ENCODE data around the gene C15orf39.
"Not testable (repeated sequence)": the region's sequence is repeated elsewhere in the genome, so short reads cannot be mapped to it uniquely, and the experiment has no call there.

Gene C15orf39

DNA sequence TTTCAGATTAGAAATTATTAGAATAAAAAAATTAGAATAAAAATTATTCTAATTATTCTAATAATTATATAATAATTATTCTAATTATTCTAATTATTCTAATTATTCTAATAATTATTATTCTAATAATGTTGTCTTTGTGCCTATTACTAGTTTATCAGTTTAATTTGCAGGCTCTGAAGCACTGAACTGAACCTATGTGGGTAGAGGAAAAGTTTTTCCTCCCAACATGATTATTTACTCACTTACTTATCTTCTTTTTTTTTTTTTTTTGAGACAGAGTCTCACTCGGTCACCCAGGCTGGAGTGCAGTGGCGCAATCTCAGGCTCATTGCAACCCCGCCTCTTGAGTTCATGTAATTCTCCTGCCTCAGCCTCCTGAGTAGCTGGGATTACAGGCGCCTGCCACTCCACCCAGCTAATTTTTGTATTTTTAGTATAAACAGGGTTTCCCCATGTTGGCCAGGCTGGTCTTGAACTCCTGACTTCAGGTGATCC lies 39.7 kb upstream of the C15orf39 start:
- no peaks in the 10 kb centered on the region for H3K9me2 ChIP-seq (replicated peaks; ENCODE audit: insufficient read depth, low read length)

DNA sequence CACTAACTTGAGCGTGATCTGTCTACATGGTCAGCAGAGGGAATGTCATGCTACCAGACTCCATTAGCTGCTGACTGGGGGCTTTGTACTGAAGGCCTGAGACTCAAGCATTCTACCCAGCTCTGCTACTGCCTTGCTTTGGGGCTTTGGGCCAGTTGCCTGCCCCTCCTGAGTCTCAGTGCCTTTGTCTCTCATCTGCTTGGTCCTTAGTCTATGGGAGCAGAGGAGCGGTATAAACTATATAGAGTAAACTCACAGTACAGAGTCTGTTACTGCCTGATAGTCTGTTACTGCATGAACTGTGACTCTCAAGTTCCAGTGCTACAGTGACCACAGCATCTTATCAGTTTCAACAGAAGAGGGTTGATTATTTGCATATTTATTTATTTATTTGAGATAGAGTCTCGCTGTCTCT lies 38.5 kb upstream of the C15orf39 start:
- Histone ChIP-seq H3K9me2 (replicated peaks; ENCODE audit: insufficient read depth, low read length) (no peaks in the 10 kb centered on the region), H3K4me3 (ENCODE audit: insufficient read depth, low read length, poor library complexity, severe bottlenecking) (no peak overlapping the region), H3K9me3 (ENCODE audit: insufficient read depth, low read length) (no peaks in the 10 kb centered on the region), H4K20me1 (ENCODE audit: low read depth, low read length) (no peaks in the 10 kb centered on the region), H3K27ac (ENCODE audit: low read depth, low read length) (no peak overlapping the region), H3K9ac (ENCODE audit: low read length) (no peak overlapping the region), H3K79me2 (ENCODE audit: insufficient read depth, low read length) (no peaks in the 10 kb centered on the region), H3K4me2 (ENCODE audit: low read depth, low read length, poor library complexity, severe bottlenecking) (no peak overlapping the region), H3K36me3 (ENCODE audit: low read length) (no peaks in the 10 kb centered on the region), H2AFZ (ENCODE audit: low read depth, low read length, severe bottlenecking) (no peak overlapping the region), H3K27me3 (ENCODE audit: low read length) (no peaks in the 10 kb centered on the region), H3F3A (ENCODE audit: insufficient read depth) (no peaks in the 10 kb centered on the region)
- TF ChIP-seq, protein P1, sequence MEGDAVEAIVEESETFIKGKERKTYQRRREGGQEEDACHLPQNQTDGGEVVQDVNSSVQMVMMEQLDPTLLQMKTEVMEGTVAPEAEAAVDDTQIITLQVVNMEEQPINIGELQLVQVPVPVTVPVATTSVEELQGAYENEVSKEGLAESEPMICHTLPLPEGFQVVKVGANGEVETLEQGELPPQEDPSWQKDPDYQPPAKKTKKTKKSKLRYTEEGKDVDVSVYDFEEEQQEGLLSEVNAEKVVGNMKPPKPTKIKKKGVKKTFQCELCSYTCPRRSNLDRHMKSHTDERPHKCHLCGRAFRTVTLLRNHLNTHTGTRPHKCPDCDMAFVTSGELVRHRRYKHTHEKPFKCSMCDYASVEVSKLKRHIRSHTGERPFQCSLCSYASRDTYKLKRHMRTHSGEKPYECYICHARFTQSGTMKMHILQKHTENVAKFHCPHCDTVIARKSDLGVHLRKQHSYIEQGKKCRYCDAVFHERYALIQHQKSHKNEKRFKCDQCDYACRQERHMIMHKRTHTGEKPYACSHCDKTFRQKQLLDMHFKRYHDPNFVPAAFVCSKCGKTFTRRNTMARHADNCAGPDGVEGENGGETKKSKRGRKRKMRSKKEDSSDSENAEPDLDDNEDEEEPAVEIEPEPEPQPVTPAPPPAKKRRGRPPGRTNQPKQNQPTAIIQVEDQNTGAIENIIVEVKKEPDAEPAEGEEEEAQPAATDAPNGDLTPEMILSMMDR (IDR thresholded peaks at IDR 0.05; ENCODE audit: insufficient read depth, low read length, poor library complexity, severe bottlenecking) = no peak
- no peak for TF ChIP-seq EZH2phosphoT487 (conservative IDR thresholded peaks at IDR 0.05; ENCODE audit: low read length)

More for the DNA sequence above, 39.7 kb upstream of the C15orf39 start:
- Histone ChIP-seq H3K4me3 (ENCODE audit: insufficient read depth, low read length, poor library complexity, severe bottlenecking) (no peak overlapping the region), H3K9me3 (ENCODE audit: insufficient read depth, low read length) (no peaks in the 10 kb centered on the region), H3K27me3 (ENCODE audit: low read length) (no peaks in the 10 kb centered on the region), H3K9ac (ENCODE audit: low read length) (no peak overlapping the region), H3K27ac (ENCODE audit: low read depth, low read length) (no peak overlapping the region), H2AFZ (ENCODE audit: low read depth, low read length, severe bottlenecking) (no peak overlapping the region), H3F3A (ENCODE audit: insufficient read depth) (no peaks in the 10 kb centered on the region), H3K4me2 (ENCODE audit: low read depth, low read length, poor library complexity, severe bottlenecking) (no peak overlapping the region), H3K79me2 (ENCODE audit: insufficient read depth, low read length) (no peaks in the 10 kb centered on the region), H4K20me1 (ENCODE audit: low read depth, low read length) (no peaks in the 10 kb centered on the region), H3K36me3 (ENCODE audit: low read length) (no peaks in the 10 kb centered on the region)
- TF ChIP-seq, protein P1 (IDR thresholded peaks at IDR 0.05; ENCODE audit: insufficient read depth, low read length, poor library complexity, severe bottlenecking) = no peak
- TF ChIP-seq EZH2phosphoT487 (conservative IDR thresholded peaks at IDR 0.05; ENCODE audit: low read length) = no peak

DNA sequence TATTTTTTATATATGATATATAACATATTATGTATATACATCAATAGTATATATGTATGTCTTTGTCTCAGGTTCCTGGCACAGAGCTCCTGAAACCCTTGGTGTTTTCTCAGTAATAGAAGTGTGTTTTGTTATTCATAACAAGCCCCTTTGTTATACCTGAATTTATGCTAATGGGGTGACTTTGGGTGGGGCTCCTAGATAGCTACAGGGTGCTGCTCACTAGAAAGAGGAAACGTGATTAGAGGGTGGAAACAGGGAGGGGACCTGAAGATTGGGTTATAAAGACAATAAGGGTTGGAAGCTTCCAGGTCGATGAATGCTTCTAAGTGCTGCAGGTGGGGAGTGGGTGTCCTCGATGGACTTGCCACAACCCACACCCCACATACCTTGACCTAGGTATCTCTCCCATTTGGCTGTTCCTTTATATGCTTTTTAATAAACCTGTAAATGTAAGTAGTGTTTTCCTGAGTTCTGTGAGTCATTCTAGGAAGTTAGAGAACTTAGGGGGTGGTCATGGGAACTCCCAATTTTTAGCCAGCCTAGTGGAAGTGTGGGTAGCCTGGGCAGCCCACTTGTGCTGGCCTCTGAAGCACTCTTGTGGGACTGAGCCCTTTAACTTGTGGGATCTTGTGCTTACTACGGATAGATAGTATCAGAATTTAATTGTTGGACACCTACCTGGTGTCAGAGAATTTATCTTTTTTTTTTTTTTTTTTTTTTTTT lies 36.9 kb upstream of the C15orf39 start:
- Histone ChIP-seq H3K9me3 (ENCODE audit: insufficient read depth, low read length) (no peaks in the 10 kb centered on the region), H3K36me3 (ENCODE audit: low read length) (no peaks in the 10 kb centered on the region), H3K27me3 (ENCODE audit: low read length) (no peaks in the 10 kb centered on the region), H3K79me2 (ENCODE audit: insufficient read depth, low read length) (no peaks in the 10 kb centered on the region), H3F3A (ENCODE audit: insufficient read depth) (no peaks in the 10 kb centered on the region), H3K4me3 (ENCODE audit: insufficient read depth, low read length, poor library complexity, severe bottlenecking) (no peak overlapping the region), H3K27ac (ENCODE audit: low read depth, low read length) (no peak overlapping the region), H2AFZ (ENCODE audit: low read depth, low read length, severe bottlenecking) (no peak overlapping the region), H3K9ac (ENCODE audit: low read length) (no peak overlapping the region), H4K20me1 (ENCODE audit: low read depth, low read length) (no peaks in the 10 kb centered on the region), H3K4me2 (ENCODE audit: low read depth, low read length, poor library complexity, severe bottlenecking) (no peak overlapping the region), H3K9me2 (replicated peaks; ENCODE audit: insufficient read depth, low read length) (no peaks in the 10 kb centered on the region)
- TF ChIP-seq EZH2phosphoT487 (conservative IDR thresholded peaks at IDR 0.05; ENCODE audit: low read length) = no peak
- TF ChIP-seq, protein P1 (IDR thresholded peaks at IDR 0.05; ENCODE audit: insufficient read depth, low read length, poor library complexity, severe bottlenecking) = no peak

DNA sequence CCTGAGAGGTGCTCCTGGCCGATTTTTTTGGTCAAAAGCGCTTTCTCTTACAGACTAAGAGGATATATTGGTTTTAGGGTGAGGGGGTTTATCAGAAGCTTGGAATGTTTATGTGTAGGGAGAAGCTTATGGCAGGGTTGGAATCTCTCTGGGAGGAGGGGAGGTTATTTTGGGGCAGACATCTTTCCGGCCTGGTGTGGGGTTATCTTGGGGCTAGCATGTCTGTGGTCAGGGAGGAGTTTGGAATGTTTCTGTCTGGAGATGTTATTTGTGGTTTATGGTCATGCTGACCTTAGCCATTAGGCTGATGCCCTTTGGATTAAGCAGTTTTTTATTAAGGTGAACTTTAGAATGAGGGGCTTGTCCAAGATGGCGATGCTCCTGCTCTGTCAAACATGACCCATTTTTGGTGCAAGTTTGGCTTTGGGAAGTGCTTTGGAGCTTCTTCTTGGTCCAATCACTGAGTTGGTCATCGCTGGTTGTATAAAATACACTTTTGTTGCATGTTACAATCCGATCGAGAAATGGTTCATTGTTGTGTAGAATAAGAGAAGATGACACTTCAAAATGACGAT lies 35.1 kb upstream of the C15orf39 start:
- H3K4me3 ChIP-seq (ENCODE audit: insufficient read depth, low read length, poor library complexity, severe bottlenecking); H3K79me2 ChIP-seq (ENCODE audit: insufficient read depth, low read length); H4K20me1 ChIP-seq (ENCODE audit: low read depth, low read length); H3K27me3 ChIP-seq (ENCODE audit: low read length); H3F3A ChIP-seq (ENCODE audit: insufficient read depth); H3K9me3 ChIP-seq (ENCODE audit: insufficient read depth, low read length); H2AFZ ChIP-seq (ENCODE audit: low read depth, low read length, severe bottlenecking); H3K36me3 ChIP-seq (ENCODE audit: low read length); H3K4me2 ChIP-seq (ENCODE audit: low read depth, low read length, poor library complexity, severe bottlenecking); H3K9ac ChIP-seq (ENCODE audit: low read length); H3K9me2 ChIP-seq (replicated peaks; ENCODE audit: insufficient read depth, low read length); H3K27ac ChIP-seq (ENCODE audit: low read depth, low read length): not testable (repeated sequence)

All from SU-DHL-6 (cell line).